CD14-positive monocyte (primary cell): ENCODE measurements around the gene NAA16. TPM values are rescaled to one million over a fixed set of nuclear protein-coding genes. Genes with fewer than 3 reads are reported as not detected.

Experiments used
- DNase-seq, 3 donors: peaks; one replicate each; pipeline ENCODE4 v3.0.0-alpha.2; 2011 to 2022
- H2AFZ ChIP-seq: 2 replicates; pipeline ENCODE4 v1.6.0; 2012; ENCODE audit warnings: mild to moderate bottlenecking, low read depth, low read length, inconsistent platforms; ENCODE audit not compliant: insufficient read depth, poor library complexity, severe bottlenecking
- H3K27ac ChIP-seq, 2 donors: 1 replicate in 1 of 2; 2 replicates in 1 of 2; pipeline ENCODE4 v1.5.1; 2012 to 2013; ENCODE audit warnings: low read length in 2 of 2, control low read depth in 1 of 2, inconsistent platforms in 1 of 2, low read depth in 1 of 2, mild to moderate bottlenecking in 1 of 2
- H3K27me3 ChIP-seq, 2 donors: one replicate each; pipeline versions ENCODE4 v1.6.0 to v1.6.1; 2011 to 2013; ENCODE audit warnings: low read length in 2 of 2; ENCODE audit not compliant: control insufficient read depth in 2 of 2, insufficient read depth in 2 of 2
- H3K36me3 ChIP-seq, 2 donors: replicated peaks in 1 of 2; 1 replicate in 1 of 2; 2 replicates in 1 of 2; pipeline versions ENCODE4 v1.5.1 to v1.6.1; 2012 to 2013; ENCODE audit warnings: low read length in 2 of 2, control low read depth in 1 of 2, inconsistent platforms in 1 of 2, mild to moderate bottlenecking in 1 of 2; ENCODE audit not compliant: insufficient read depth in 2 of 2, control insufficient read depth in 1 of 2
- H3K4me1 ChIP-seq, 2 donors: 1 replicate in 1 of 2; 2 replicates in 1 of 2; pipeline versions ENCODE4 v1.5.1 to v1.6.1; 2012 to 2013; ENCODE audit warnings: low read length in 2 of 2, control low read depth in 1 of 2, inconsistent platforms in 1 of 2, mild to moderate bottlenecking in 1 of 2, moderate library complexity in 1 of 2; ENCODE audit not compliant: insufficient read depth in 2 of 2, control insufficient read depth in 1 of 2
- H3K4me2 ChIP-seq: replicated peaks from 2 replicates; pipeline ENCODE3; 2012; ENCODE audit warnings: low read length, moderate library complexity, mild to moderate bottlenecking; ENCODE audit not compliant: poor library complexity, severe bottlenecking; ENCODE audit errors: extremely low read depth
- H3K4me3 ChIP-seq, 3 experiments: fragments of 200-600 bp in 1 of 3; sonication (generic) in 1 of 3; replicated peaks in 1 of 3; 1 replicate in 2 of 3; 2 replicates in 1 of 3; pipeline ENCODE4 v1.5.1; 2011 to 2013; ENCODE audit warnings: low read length in 3 of 3, mild to moderate bottlenecking in 3 of 3, control low read depth in 2 of 3, low read depth in 2 of 3, inconsistent platforms in 1 of 3, moderate library complexity in 1 of 3
- H3K79me2 ChIP-seq: 2 replicates; pipeline ENCODE4 v1.6.0; 2012; ENCODE audit warnings: mild to moderate bottlenecking, control low read depth, inconsistent platforms, low read length, moderate library complexity; ENCODE audit not compliant: insufficient read depth
- H3K9ac ChIP-seq: 2 replicates; pipeline ENCODE4 v1.6.0; 2017; ENCODE audit warnings: low read length, mild to moderate bottlenecking; ENCODE audit not compliant: insufficient read depth, poor library complexity, severe bottlenecking
- H3K9me3 ChIP-seq, 2 donors: replicated peaks in 1 of 2; 1 replicate in 1 of 2; 2 replicates in 1 of 2; pipeline versions ENCODE4 v1.5.1 to v1.6.1; 2012 to 2013; ENCODE audit warnings: low read length in 2 of 2, control low read depth in 1 of 2; ENCODE audit not compliant: control insufficient read depth in 1 of 2, insufficient read depth in 1 of 2
- H4K20me1 ChIP-seq: 2 replicates; pipeline ENCODE4 v1.6.0; 2012; ENCODE audit warnings: mild to moderate bottlenecking, low read length, control low read depth, moderate library complexity; ENCODE audit not compliant: insufficient read depth
- H3K27ac Mint-ChIP-seq, 7 donors: one replicate each; pipeline ENCODE4 v1.8.0; 2020; ENCODE audit warnings: mild to moderate bottlenecking in 7 of 7, mixed read lengths in 7 of 7, moderate library complexity in 6 of 7, inconsistent platforms in 2 of 7
- H3K27me3 Mint-ChIP-seq, 3 donors: one replicate each; pipeline ENCODE4 v1.8.0; 2021 to 2022; ENCODE audit warnings: low read depth in 3 of 3, mild to moderate bottlenecking in 3 of 3, mixed read lengths in 3 of 3, moderate library complexity in 3 of 3, inconsistent platforms in 1 of 3
- H3K36me3 Mint-ChIP-seq, 2 donors: one replicate each; pipeline ENCODE4 v1.8.0; 2020; ENCODE audit warnings: mixed read lengths in 2 of 2, inconsistent platforms in 1 of 2, mild to moderate bottlenecking in 1 of 2
- H3K4me1 Mint-ChIP-seq: one replicate; pipeline ENCODE4 v1.8.0; 2020; ENCODE audit warnings: mild to moderate bottlenecking, mixed read lengths
- H3K4me3 Mint-ChIP-seq, 2 donors: one replicate each; pipeline ENCODE4 v1.8.0; 2020; ENCODE audit warnings: mild to moderate bottlenecking in 2 of 2, mixed read lengths in 2 of 2, moderate library complexity in 1 of 2
- H3K9me3 Mint-ChIP-seq, 7 donors: one replicate each; pipeline ENCODE4 v1.8.0; 2020 to 2022; ENCODE audit warnings: mixed read lengths in 7 of 7, mild to moderate bottlenecking in 6 of 7, moderate library complexity in 6 of 7, inconsistent platforms in 2 of 7
- CTCF ChIP-seq: fragments of 200-600 bp; IDR thresholded peaks from one replicate; pipeline ENCODE4 v1.8.0; 2022; ENCODE audit warnings: antibody characterized with exemption, mild to moderate bottlenecking
- WGBS: methylation state at CpG from one replicate; pipeline ENCODE4 v1.1.5; 2013; ENCODE audit warnings: missing lambda C conversion rate; ENCODE audit not compliant: insufficient coverage; 5-methylcytosine and 5-hydroxymethylcytosine counted together
- intact Hi-C, 2 donors: fragments of 100-400 bp; cut with micrococcal nuclease; formaldehyde crosslinking; loops; one replicate each; pipeline versions ENCODE4 v1.15.0 to v1.15.1; 2023
- polyA plus RNA-seq, 3 donors: library from polyadenylated mRNA; depleted of rRNA in 1 of 3; unstranded in 2 of 3; stranded (reverse) in 1 of 3; fragments of 300-500 nt in 2 of 3; fragments of >200 nt in 1 of 3; fragmentation: Illumina TruSeq in 2 of 3; gene quantifications; 1 replicate in 2 of 3; 2 replicates in 1 of 3; pipeline ENCODE4 v1.2.3, GENCODE V29; 2012 to 2021

The NAA16 gene
- polyA plus RNA-seq, 3 donors, result 3.8 to 20.6 (median 5.9) TPM

- Histone ChIP-seq H3K4me1 (no peaks in the 10 kb centered on the region), H3K79me2 (no peaks in the 10 kb centered on the region), H3K27me3 (no peaks in the 10 kb centered on the region), H3K9me3 (no peaks in the 10 kb centered on the region), H2AFZ (peak overlapping the region; percentile 8), H3K9ac (no peak overlapping the region), H3K4me3 (no peak overlapping the region), H4K20me1 (no peaks in the 10 kb centered on the region), H3K27ac (no peak overlapping the region), H3K4me2 (no peak overlapping the region), H3K36me3 (no peaks in the 10 kb centered on the region)
- Mint-ChIP-seq H3K27ac (no peak overlapping the region), H3K27me3 (no peaks in the 10 kb centered on the region), H3K36me3 (no peaks in the 10 kb centered on the region), H3K9me3 (no peaks in the 10 kb centered on the region), H3K4me3 (no peak overlapping the region), H3K4me1 (no peaks in the 10 kb centered on the region)
- no peak for DNase-seq
- no peak for TF ChIP-seq CTCF
- WGBS, result no CpG with 5 or more reads among the region's 2 CpGs
- intact Hi-C loops, result no loop called here
Measured at GRCh38 chr13:41409611-41410010, 98.5 kb downstream of the NAA16 start.

GRCh38 chr13:41411060-41411459 lies 100.0 kb downstream of the NAA16 start:
- Histone ChIP-seq H3K27ac (no peak overlapping the region), H4K20me1 (no peaks in the 10 kb centered on the region), H3K27me3 (no peaks in the 10 kb centered on the region), H2AFZ (no peak overlapping the region), H3K4me2 (no peak overlapping the region), H3K36me3 (no peaks in the 10 kb centered on the region), H3K4me3 (no peak overlapping the region), H3K4me1 (no peaks in the 10 kb centered on the region), H3K79me2 (no peaks in the 10 kb centered on the region), H3K9me3 (no peaks in the 10 kb centered on the region), H3K9ac (no peak overlapping the region)
- no peak for DNase-seq
- no peak for TF ChIP-seq CTCF
- peaks cover 0 to 4% (median 1%) of the 10 kb centered on the region in 7 donors for H3K9me3 Mint-ChIP-seq
- no peaks in the 10 kb centered on the region for H3K27me3 Mint-ChIP-seq
- no peaks in the 10 kb centered on the region for H3K4me1 Mint-ChIP-seq
- H3K27ac Mint-ChIP-seq, result no peak overlapping the region
- no peak overlapping the region for H3K4me3 Mint-ChIP-seq
- WGBS, result 90% methylated on average over 3 of the region's 5 CpGs
- intact Hi-C loops, result no loop called here
- H3K36me3 Mint-ChIP-seq, result no peaks in the 10 kb centered on the region
